HFF-Myc (cell line): ENCODE measurements around the gene VCL.

Experiments
- DNase-seq: peaks from one replicate; pipeline ENCODE4 v3.0.0-alpha.2; 2011; ENCODE audit warnings: low read depth; ENCODE audit errors: extremely low read depth
- H3K4me3 ChIP-seq: replicated peaks from 2 replicates; pipeline ENCODE4 v1.5.1; 2011; ENCODE audit warnings: low read depth, mild to moderate bottlenecking, control low read depth, low read length
- CTCF ChIP-seq: IDR thresholded peaks from 2 replicates; pipeline ENCODE4 v1.5.1; 2012; ENCODE audit warnings: mild to moderate bottlenecking, low read depth, low read length, control low read depth; ENCODE audit errors: missing control alignments

VCL gene

GRCh38 chr10:74032900-74033655, 35.2 kb downstream of the VCL start:
- no peak for TF ChIP-seq CTCF
- no peak for DNase-seq
- H3K4me3 ChIP-seq = no peak overlapping the region

GRCh38 chr10:74033702-74034101, 35.8 kb downstream of the VCL start:
- no peak for TF ChIP-seq CTCF
- no peak for DNase-seq

GRCh38 chr10:74034301-74034700, 36.4 kb downstream of the VCL start:
- DNase-seq = no peak
- no peak overlapping the region for H3K4me3 ChIP-seq
- no peak for TF ChIP-seq CTCF

More at GRCh38 chr10:74033702-74034101, 35.8 kb downstream of the VCL start:
- no peak overlapping the region for H3K4me3 ChIP-seq

- H3K4me3 ChIP-seq = no peak overlapping the region
- peak; percentile 15 for TF ChIP-seq CTCF
- DNase-seq = no peak
These were observed 37.4 kb downstream of the VCL start for GRCh38 chr10:74035303-74035702.

- no peak for TF ChIP-seq CTCF
- no peak overlapping the region for H3K4me3 ChIP-seq
- no peak for DNase-seq
These were observed 38.6 kb downstream of the VCL start for GRCh38 chr10:74036474-74036873.

GRCh38 chr10:74039561-74040145, 41.7 kb downstream of the VCL start:
- H3K4me3 ChIP-seq = no peak overlapping the region
- no peak for TF ChIP-seq CTCF
- no peak for DNase-seq
